ENCODE data around the gene TRIM50. TPM values are rescaled to one million over a fixed set of nuclear protein-coding genes. Genes with fewer than 3 reads are reported as not detected.

The TRIM50 gene
- total and polyA plus RNA-seq, 2 of the 4 experiments (the other 2 are of a cell fraction): not detected

DNA sequence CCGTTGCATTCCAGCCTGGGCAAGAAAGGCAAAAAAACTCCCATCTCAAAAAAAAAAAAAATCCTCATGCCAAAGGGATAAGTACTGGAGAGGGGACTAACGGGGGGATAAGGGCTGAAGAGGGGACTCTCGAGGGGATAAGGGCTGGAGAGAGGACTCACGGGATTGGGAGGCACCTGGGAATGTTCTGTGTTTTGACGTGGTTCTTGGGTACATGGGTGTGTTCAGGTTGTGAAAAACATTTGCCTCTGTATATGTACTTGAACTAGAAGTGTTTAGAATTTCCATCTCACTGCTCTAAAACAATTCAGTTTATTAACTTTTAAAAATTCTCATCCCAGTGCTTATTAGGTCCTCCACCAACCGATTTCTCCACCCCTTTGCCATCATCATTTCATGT is 4.6 kb upstream of the TRIM50 start:
- ChIA-PET POLR2A (ENCODE audit: unreplicated experiment) (no interaction called here), CTCF (no interaction called here)
- no peak overlapping the region for H2AK5ac ChIP-seq (ENCODE audit: low read depth, low read length)
- no peak overlapping the region for H3K14ac ChIP-seq (replicated peaks; ENCODE audit: low read depth, low read length)
- no TSS peak for BruUV-seq (replicated peaks)
- H3K23ac ChIP-seq (ENCODE audit: low read depth, low read length): no peak overlapping the region
- H3K79me1 ChIP-seq (ENCODE audit: low read depth in 1 of 2, low read length in 2 of 2): no peaks in the 10 kb centered on the region
- H4K8ac ChIP-seq (ENCODE audit: low read depth in 2 of 2, low read length in 2 of 2): no peak overlapping the region
- no peak for TF ChIP-seq FOS (IDR thresholded peaks at IDR 0.05; ENCODE audit: low read depth, low read length)
- TF ChIP-seq NFE2L2 (IDR thresholded peaks at IDR 0.05; ENCODE audit: low read depth, low read length): no peak
- TF ChIP-seq USF2 (IDR thresholded peaks at IDR 0.05; ENCODE audit: low read depth, low read length): no peak
- TF ChIP-seq RAD21 (IDR thresholded peaks at IDR 0.05; ENCODE audit: low read length): no peak
- TF ChIP-seq POLR2A (IDR thresholded peaks at IDR 0.05; ENCODE audit: low read depth, low read length): no peak
- TF ChIP-seq MXI1 (IDR thresholded peaks at IDR 0.05; ENCODE audit: borderline replicate concordance, low read depth, low read length): no peak
- no peak for TF ChIP-seq CEBPB (IDR thresholded peaks at IDR 0.05; ENCODE audit: low read depth, low read length)
- no peak for TF ChIP-seq MAFK (IDR thresholded peaks at IDR 0.05; ENCODE audit: low read depth, low read length)
- ATAC-seq (ENCODE audit: low read depth): no peak
- no peaks in the 10 kb centered on the region for H3K36me3 ChIP-seq (ENCODE audit: control insufficient read depth, insufficient read depth, low read length)
- 33% methylated on average over 1 of the region's 6 CpGs; no CpG with 5 or more reads in 1 of the 2 experiments for WGBS, 2 experiments (ENCODE audit: extremely low coverage in 2 of 2, insufficient read length in 1 of 2)
- no peaks in the 10 kb centered on the region for H3K9me3 ChIP-seq (ENCODE audit: control insufficient read depth, insufficient read depth, low read length)
- no peak overlapping the region for H2BK120ac ChIP-seq (ENCODE audit: low read depth, low read length)
- no peak overlapping the region for H2AK9ac ChIP-seq (replicated peaks; ENCODE audit: low read depth, low read length, poor library complexity)
- H3K18ac ChIP-seq (ENCODE audit: low read depth, low read length): no peak overlapping the region
- no peak overlapping the region for H3K27ac ChIP-seq (ENCODE audit: insufficient read depth, low read length)
- H3K9me1 ChIP-seq (ENCODE audit: insufficient read depth, low read length): no peaks in the 10 kb centered on the region; the same call in 1 of the 2 replicates
- H3K4ac ChIP-seq (ENCODE audit: low read depth, low read length): no peak overlapping the region
- no peaks in the 10 kb centered on the region for H4K20me1 ChIP-seq (ENCODE audit: insufficient read depth, low read length)
- no peak overlapping the region for H4K5ac ChIP-seq (ENCODE audit: low read depth, low read length)
- no peak for DNase-seq
- intact Hi-C loops (cut with micrococcal nuclease): no loop called here
- no peak overlapping the region for H3K4me3 ChIP-seq (ENCODE audit: insufficient read depth, low read depth, low read length)
- no peak overlapping the region for H3K56ac ChIP-seq (ENCODE audit: extremely low read depth, insufficient read depth, low read length)
- dilution Hi-C loops (cut with HindIII; ENCODE audit: low sequenced_read_pairs, unreplicated experiment): no loop called here
- H3K4me1 ChIP-seq (ENCODE audit: control insufficient read depth, insufficient read depth, low read length): no peaks in the 10 kb centered on the region
- no peak overlapping the region for H2BK15ac ChIP-seq (ENCODE audit: low read depth, low read length)
- no peak overlapping the region for H3K4me2 ChIP-seq (ENCODE audit: low read depth, low read length)
- H2BK20ac ChIP-seq (ENCODE audit: low read depth, low read length): no peak overlapping the region
- peaks cover 21% of the 10 kb centered on the region for H3K27me3 ChIP-seq (ENCODE audit: control insufficient read depth, insufficient read depth, low read length)
- no peak overlapping the region for H2AFZ ChIP-seq (replicated peaks; ENCODE audit: low read length, poor library complexity)
- H4K91ac ChIP-seq (ENCODE audit: insufficient read depth, low read depth, low read length): no peak overlapping the region
- in situ Hi-C loops (cut with MboI; ENCODE audit: low sequenced_read_pairs): no loop called here
- no peak overlapping the region for H3K9ac ChIP-seq (ENCODE audit: low read depth, low read length)
- no peak overlapping the region for H2BK5ac ChIP-seq (ENCODE audit: low read depth, low read length, poor library complexity, severe bottlenecking)
